Measurements from ENCODE around the gene MARCHF10.

Gene MARCHF10

DNA sequence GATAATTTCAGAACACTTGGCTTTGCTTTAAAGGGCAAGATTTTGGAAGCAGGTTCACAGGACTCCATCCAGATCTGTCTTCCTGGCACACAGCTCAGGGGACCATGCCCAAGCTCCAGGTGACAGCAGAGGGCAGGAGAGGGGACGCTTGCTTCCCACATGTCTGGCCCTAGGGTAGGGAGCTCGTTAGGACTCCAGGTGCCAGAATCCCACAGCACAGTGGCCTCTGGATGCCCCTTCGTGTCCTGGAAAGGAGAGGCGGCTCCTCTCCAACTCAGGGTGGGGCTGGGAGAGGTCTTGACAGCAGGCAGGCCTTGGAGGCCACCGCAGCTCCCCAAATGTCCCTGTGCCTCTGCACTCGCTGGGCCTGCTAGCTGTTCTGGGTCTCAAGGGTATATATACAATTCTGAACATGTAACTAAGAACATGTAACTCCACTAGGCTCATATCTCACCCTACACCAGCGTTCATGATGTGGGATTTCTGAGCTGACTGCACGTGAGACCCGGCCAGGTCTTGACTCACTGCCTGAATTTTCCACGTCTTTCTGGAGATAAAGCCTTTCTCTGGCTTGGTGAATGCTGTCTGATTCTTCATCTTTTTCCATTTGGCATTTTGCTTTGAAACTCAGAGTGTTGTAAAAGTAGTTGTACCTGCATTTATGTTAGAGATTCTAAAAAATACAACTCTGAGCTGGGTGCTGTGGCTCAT lies 52.8 kb downstream of the MARCHF10 start:
- no peak for TF ChIP-seq Cebpa-rat (IDR thresholded peaks at IDR 0.05)
- no peak overlapping the region for H3K27ac ChIP-seq

DNA sequence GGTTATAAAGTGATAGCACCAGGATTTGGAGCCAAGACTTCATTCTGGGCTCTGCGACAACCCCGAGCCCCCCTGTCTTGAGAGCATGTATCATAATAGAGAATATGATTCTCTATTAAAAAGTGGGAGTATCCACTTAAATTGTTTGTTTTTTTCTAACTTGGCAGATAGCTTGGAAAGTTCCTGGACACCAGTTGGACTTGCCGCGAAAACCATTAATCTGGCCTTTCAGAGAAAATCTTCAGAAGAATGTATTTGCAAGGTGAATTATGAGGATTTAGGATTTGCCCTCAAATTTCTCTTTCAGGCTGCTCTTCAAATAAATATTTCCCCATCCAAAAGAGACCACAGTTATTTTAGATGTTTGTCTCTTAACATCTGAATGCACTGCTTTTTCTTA lies 53.5 kb downstream of the MARCHF10 start:
- Histone ChIP-seq H3K4me1 (peaks cover 7% of the 10 kb centered on the region), H3K4me2 (no peak overlapping the region), H3K27ac (no peak overlapping the region), H3K9ac (no peak overlapping the region), H3K36me3 (no peaks in the 10 kb centered on the region), H4K20me1 (no peaks in the 10 kb centered on the region), H3K4me3 (no peak overlapping the region), H3K9me3 (no peaks in the 10 kb centered on the region), H3K27me3 (no peaks in the 10 kb centered on the region)
- TF ChIP-seq Cebpa-rat (IDR thresholded peaks at IDR 0.05), result no peak

More for the DNA sequence above, 52.8 kb downstream of the MARCHF10 start:
- Histone ChIP-seq H4K20me1 (no peaks in the 10 kb centered on the region), H3K4me1 (peaks cover 7% of the 10 kb centered on the region), H3K27me3 (no peaks in the 10 kb centered on the region), H3K4me3 (no peak overlapping the region), H3K4me2 (no peak overlapping the region), H3K36me3 (no peaks in the 10 kb centered on the region), H3K9me3 (no peaks in the 10 kb centered on the region), H3K9ac (no peak overlapping the region)

DNA sequence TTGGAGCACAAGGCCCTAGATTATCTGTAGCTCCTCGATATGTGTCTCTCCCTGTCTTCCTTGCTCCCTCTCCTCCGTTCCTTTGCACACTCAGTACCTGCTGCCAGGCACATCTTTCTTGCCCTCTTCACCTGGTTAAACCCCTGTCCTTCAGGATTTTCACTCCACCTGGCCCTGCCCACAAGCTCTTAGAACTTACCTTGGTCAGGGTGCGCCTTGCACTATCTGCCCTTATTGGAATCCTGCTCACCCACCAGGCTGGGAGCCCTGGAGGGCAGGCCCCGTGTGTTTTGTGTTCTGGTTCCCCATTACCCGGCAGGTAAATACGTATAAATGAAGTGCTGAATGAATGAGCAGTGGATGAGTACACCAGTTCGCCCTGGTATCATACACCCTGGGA lies 54.6 kb downstream of the MARCHF10 start:
- H3K9me3 ChIP-seq, result no peaks in the 10 kb centered on the region
- H3K4me2 ChIP-seq, result no peak overlapping the region
- no peaks in the 10 kb centered on the region for H3K27me3 ChIP-seq

DNA sequence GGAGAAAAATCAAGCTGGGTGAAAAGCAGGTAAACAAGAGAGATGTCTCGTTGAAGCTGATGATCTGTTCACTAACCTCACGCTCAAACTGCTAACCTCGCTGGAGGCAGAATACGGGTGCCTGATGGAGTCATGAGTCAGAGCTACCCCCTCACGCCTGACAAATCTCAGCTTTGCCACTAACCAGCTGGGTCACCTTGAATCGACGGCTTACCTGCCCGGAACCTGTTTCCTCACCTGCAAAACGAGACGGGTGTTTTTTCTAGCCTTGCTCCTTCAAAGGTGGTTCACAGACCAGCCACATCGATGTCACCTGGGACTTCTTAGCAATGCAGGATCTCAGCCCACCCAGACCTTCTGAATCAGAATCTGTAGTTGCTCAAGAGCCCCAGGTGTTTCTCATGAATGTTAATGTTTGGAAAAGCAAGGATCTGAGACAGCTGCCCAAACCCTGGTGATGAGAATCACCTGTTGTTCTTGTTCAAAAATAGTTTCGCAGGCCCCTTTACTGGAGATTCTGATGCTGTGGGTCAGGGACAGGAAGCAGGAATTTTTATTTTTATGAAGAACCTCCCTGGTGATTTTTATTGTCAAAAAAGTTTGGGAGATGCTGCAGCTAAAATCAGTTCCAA lies 56.9 kb downstream of the MARCHF10 start:
- H3K4me1 ChIP-seq, result peaks cover 7% of the 10 kb centered on the region
- no peaks in the 10 kb centered on the region for H3K36me3 ChIP-seq
- no peak overlapping the region for H3K4me3 ChIP-seq
- no peaks in the 10 kb centered on the region for H3K9me3 ChIP-seq
- no peak overlapping the region for H3K9ac ChIP-seq
- no peak overlapping the region for H3K4me2 ChIP-seq
- no peaks in the 10 kb centered on the region for H3K27me3 ChIP-seq
- TF ChIP-seq Cebpa-rat (IDR thresholded peaks at IDR 0.05), result no peak
- no peak overlapping the region for H3K27ac ChIP-seq
- no peaks in the 10 kb centered on the region for H4K20me1 ChIP-seq

More for the DNA sequence above, 54.6 kb downstream of the MARCHF10 start:
- H3K4me1 ChIP-seq, result peaks cover 7% of the 10 kb centered on the region
- no peak overlapping the region for H3K4me3 ChIP-seq
- no peak overlapping the region for H3K27ac ChIP-seq
- TF ChIP-seq Cebpa-rat (IDR thresholded peaks at IDR 0.05), result no peak
- no peak overlapping the region for H3K9ac ChIP-seq
- no peaks in the 10 kb centered on the region for H3K36me3 ChIP-seq
- no peaks in the 10 kb centered on the region for H4K20me1 ChIP-seq

DNA sequence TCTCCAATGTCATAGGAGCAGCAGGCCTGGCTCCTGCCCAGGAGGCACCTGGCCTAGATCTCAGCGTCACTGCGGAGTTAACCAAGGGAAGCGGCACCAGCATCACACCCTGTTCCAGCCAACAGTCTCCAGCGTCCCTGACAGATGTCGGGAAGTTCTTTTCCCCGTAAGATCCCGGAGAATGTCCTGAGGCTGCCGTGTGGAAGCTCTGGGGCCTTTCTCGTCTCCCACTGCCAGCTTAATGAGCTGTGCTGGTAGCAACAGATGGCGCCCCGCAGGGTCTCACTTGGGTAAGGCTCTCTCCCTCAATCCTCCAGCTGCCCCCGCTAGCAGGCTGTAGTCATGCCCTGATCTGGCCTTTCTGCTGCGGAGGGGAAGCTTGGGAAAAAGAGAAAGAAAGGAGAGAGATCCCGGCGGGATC lies 57.5 kb downstream of the MARCHF10 start:
- H3K4me3 ChIP-seq, result no peak overlapping the region
- no peak overlapping the region for H3K27ac ChIP-seq
- H3K4me2 ChIP-seq, result no peak overlapping the region
- H3K9ac ChIP-seq, result no peak overlapping the region
- H3K36me3 ChIP-seq, result no peaks in the 10 kb centered on the region
- no peaks in the 10 kb centered on the region for H3K27me3 ChIP-seq
- TF ChIP-seq Cebpa-rat (IDR thresholded peaks at IDR 0.05), result no peak
- no peaks in the 10 kb centered on the region for H3K9me3 ChIP-seq
- H3K4me1 ChIP-seq, result peaks cover 7% of the 10 kb centered on the region
- no peaks in the 10 kb centered on the region for H4K20me1 ChIP-seq

DNA sequence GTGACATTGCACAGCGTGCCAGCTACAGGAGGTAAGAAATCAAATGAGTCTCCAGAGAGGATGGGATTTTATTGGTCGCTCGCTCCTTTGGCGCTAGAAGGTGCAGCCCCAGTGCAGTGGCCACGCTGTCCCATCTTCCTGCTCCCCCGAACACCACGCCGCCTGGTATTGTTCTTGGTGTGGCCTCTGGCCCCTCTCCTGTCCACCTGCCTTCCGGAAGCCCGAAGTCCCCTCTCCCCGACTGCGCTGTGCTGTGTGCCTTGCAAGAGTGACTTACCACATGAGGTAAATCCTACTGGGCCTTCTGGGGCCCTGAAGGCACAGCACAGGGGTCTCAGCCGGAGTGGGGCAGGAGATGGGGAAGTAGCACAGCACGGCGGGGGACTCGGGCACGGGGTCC lies 58.2 kb downstream of the MARCHF10 start:
- Histone ChIP-seq H3K27me3 (no peaks in the 10 kb centered on the region), H3K4me2 (no peak overlapping the region), H3K4me1 (peaks cover 7% of the 10 kb centered on the region), H4K20me1 (no peaks in the 10 kb centered on the region), H3K4me3 (no peak overlapping the region), H3K9me3 (no peaks in the 10 kb centered on the region), H3K9ac (no peak overlapping the region), H3K36me3 (no peaks in the 10 kb centered on the region), H3K27ac (no peak overlapping the region)
- no peak for TF ChIP-seq Cebpa-rat (IDR thresholded peaks at IDR 0.05)

DNA sequence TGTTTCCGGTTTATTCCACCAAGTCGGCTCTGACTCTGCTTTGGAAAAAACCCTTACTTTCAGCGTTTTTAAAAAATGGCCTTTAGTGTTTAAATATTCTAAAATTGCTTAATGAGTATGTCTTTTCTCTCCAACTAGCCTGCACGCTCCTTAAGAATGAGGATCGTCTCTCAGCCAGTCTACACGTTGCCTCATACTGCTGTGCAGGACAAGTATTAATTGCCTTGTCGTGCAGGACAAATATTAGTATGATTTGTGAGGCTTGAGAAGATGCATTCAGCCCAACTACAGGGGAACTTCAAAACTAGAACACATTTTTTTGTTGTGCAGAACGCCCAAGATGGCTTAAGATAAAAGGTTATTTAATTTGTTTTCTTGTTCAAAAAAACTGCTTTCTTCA lies 61.2 kb downstream of the MARCHF10 start:
- Histone ChIP-seq H3K9ac (no peak overlapping the region), H3K9me3 (no peaks in the 10 kb centered on the region), H4K20me1 (no peaks in the 10 kb centered on the region), H3K27me3 (no peaks in the 10 kb centered on the region), H3K36me3 (no peaks in the 10 kb centered on the region), H3K27ac (no peak overlapping the region), H3K4me2 (no peak overlapping the region), H3K4me3 (no peak overlapping the region), H3K4me1 (peaks cover 2% of the 10 kb centered on the region)
- TF ChIP-seq Cebpa-rat (IDR thresholded peaks at IDR 0.05), result no peak

DNA sequence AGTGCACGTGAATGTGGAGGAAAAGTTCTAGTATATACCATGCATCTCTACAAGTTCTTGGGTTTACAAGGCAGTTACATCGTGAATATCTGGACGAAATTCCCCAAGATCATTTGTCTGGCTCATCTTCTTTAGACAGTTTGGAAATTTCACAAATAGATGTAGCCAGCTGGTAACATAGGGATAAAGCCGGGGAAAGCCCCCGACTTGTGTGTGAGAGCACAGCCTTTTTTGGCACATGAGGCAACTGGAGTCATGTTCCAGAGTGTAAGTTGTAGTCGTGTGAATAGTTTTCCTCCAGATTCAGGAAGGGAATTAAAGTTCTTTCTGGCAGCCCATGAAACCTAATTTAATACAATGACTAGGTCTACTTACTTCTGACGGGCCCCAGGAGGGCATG lies 62.3 kb downstream of the MARCHF10 start:
- Histone ChIP-seq H3K27me3 (no peaks in the 10 kb centered on the region), H3K4me3 (no peak overlapping the region), H3K4me2 (no peak overlapping the region), H3K4me1 (no peaks in the 10 kb centered on the region), H3K9me3 (no peaks in the 10 kb centered on the region), H3K27ac (no peak overlapping the region), H3K36me3 (no peaks in the 10 kb centered on the region), H4K20me1 (no peaks in the 10 kb centered on the region), H3K9ac (no peak overlapping the region)
- no peak for TF ChIP-seq Cebpa-rat (IDR thresholded peaks at IDR 0.05)

DNA sequence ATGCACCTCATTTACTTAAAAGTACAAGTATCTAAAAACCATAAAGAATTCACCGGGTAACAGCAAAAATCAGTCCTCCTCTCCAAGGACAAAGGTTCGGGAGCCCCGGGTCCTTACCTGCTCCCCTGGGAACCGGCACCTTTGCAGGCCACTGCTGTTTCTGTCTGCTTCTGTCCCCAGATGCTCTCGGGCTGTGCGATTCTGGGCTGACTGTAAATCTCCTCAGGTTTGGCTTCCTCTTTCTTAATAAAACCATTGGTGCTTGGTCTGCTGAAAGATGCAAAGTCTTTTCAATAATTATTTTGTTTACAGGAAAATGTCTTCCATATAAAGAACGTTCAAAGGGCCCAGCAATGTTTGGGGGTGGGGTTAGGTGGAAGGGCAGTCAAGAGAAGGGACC lies 63.9 kb downstream of the MARCHF10 start:
- no peaks in the 10 kb centered on the region for H3K36me3 ChIP-seq
- no peak overlapping the region for H3K9ac ChIP-seq
- H3K4me2 ChIP-seq, result no peak overlapping the region
- no peak overlapping the region for H3K27ac ChIP-seq
- H3K4me3 ChIP-seq, result no peak overlapping the region
- no peaks in the 10 kb centered on the region for H3K9me3 ChIP-seq
- no peak for TF ChIP-seq Cebpa-rat (IDR thresholded peaks at IDR 0.05)
- H4K20me1 ChIP-seq, result no peaks in the 10 kb centered on the region
- no peaks in the 10 kb centered on the region for H3K27me3 ChIP-seq
- H3K4me1 ChIP-seq, result no peaks in the 10 kb centered on the region

DNA sequence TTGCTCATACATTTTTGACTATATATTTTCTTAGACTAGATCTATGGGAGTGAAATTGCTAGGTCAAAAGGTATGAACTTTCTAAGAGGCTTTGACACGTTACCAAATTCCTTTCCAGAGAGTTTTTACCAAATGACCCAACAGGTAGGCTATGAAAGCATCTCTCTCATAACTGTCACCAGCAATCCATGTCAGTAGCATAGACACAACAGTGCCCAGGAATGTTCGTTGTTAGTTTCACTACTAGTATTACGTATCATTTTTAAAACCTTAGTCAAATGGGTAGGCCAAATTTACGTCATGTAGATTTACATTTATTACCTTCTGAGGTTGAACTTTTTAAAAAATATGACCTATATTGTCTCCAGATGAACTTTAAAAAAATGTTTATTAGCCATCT lies 66.8 kb downstream of the MARCHF10 start:
- H3K27me3 ChIP-seq, result no peaks in the 10 kb centered on the region
- H4K20me1 ChIP-seq, result no peaks in the 10 kb centered on the region
- H3K4me1 ChIP-seq, result no peaks in the 10 kb centered on the region
- TF ChIP-seq Cebpa-rat (IDR thresholded peaks at IDR 0.05), result no peak
- no peak overlapping the region for H3K4me2 ChIP-seq
- no peak overlapping the region for H3K4me3 ChIP-seq
- H3K9ac ChIP-seq, result no peak overlapping the region
- no peaks in the 10 kb centered on the region for H3K9me3 ChIP-seq
- H3K27ac ChIP-seq, result no peak overlapping the region
- H3K36me3 ChIP-seq, result no peaks in the 10 kb centered on the region

Measured in BLaER1 (cell line).